ENCODE results near the gene AGRP.

AGRP gene

DNA sequence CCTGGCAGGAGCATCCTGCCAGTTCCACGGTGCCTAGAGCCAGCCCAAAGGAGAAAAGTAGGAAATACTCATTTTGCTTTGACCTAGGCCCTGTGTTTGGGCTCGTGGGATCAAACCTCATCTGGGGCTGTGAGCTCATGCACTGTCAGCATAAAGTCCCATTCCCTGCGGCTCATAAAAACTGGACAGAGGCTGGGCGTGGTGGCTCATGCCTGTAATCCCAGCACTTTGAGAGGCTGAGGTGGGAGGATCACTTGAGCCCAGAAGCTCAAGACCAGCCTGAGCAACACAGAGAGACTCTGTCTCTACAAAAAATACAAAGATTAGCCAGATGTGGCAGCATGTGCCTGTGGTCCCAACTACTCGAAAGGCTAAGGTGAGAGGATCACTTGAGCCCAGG, 20.3 kb downstream of the AGRP start:
- DNase-seq (ENCODE audit: low spot score) = no peak

DNA sequence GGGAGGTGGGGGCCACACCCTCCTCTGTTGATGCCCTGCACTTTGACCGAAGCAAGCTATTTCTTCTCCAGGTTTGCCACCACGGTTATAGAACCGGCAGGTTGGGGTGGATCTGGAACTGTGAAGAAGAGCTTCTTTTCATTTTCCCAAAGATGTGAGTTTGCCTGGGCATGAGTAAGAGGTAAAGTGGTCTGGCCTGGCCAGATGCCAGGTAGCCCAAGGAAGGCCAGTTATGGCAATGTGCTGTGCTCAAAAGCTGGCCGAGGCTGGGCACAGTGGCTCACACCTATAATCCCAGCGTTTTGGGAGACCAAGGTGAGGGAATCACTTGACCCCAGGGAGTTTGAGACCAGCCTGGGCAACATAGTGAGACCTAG, 21.1 kb downstream of the AGRP start:
- no peak for DNase-seq (ENCODE audit: low spot score)

DNA sequence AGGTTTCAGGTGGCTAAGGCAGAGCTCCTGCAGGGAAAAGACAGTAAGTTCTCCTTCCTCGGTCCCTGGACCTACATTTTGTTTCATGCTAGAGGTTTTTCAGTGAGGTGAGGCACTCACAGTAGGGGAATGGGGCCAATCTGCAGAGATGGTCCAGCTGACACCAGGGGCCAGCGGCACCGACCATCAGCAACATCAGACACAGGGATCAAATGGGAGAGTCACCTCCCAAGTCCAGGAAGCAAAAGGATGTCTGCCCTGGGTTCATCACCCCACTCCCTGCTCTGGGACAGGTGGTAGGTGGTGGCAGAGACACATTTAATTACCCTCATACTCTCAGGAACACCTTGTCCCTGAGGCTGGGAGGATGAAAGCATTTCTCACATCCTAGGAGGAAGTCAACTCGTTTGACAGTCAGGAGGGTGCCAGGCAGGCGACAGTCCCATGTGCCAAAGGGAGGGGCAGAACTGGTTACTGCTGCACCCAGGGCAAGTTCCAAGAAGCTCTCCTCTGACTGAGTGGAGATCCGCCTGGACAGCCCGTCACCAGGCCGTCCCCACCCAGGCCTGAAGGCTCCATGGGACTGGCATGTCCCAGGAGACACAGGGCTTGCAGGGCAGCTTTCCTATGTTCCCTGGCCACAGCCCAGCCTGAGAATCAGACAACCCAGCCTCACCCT, 21.6 kb downstream of the AGRP start:
- no peak for DNase-seq (ENCODE audit: low spot score)

DNA sequence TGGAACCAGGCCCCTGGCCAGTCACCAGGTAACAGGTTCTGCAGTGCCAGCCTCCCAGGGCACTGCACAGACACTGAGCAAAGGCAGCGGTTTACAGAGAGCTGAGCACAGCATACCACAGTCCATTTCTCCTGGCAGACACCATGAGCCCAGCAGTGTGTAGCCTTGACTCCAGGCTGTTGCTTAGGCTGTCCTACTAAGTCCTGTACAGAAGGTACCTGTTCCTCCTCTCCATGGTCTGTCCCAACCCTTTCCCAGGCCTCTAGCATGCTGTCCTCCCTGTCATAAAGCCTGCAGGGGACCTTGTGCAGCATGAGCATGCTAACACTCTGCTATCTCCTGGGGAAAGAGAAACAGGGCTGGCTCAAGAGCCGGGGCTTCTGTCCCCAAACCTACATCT, 22.4 kb downstream of the AGRP start:
- DNase-seq (ENCODE audit: low spot score) = no peak

DNA sequence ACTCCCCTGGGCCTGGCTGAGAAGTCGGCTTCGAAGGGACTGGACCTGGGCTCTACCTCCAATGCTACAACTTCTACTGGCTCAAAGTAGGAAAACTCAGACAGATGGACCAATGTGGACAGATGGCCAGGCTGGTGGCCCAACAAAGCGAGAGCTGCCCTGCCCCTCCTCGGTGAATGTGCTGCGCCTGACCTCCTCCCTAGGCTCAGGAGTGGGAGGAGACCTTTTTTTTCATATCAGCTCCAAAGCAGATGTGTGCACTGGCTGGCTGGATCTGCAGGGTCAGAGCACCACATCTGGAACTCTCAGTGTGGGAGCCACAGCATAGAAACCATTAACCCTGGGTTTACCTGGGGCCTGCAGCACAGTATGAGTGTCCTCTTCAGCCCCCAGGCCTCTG, 23.2 kb downstream of the AGRP start:
- no peak for DNase-seq (ENCODE audit: low spot score)

DNA sequence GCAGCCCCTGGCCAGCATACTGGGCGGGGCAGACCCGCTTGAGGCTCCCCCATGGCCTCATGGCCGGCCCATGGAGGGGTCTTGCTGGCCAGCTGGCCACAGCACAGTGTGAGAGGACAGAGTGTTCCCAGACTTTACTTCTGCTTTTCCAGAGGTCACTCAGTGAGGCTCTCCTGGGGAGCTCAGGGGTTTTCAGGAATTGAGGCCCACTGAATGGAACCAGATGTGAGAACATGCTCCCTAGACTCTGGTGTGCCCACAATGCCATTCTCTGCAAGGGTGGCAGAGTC, 23.5 kb downstream of the AGRP start:
- DNase-seq (ENCODE audit: low spot score) = no peak

DNA sequence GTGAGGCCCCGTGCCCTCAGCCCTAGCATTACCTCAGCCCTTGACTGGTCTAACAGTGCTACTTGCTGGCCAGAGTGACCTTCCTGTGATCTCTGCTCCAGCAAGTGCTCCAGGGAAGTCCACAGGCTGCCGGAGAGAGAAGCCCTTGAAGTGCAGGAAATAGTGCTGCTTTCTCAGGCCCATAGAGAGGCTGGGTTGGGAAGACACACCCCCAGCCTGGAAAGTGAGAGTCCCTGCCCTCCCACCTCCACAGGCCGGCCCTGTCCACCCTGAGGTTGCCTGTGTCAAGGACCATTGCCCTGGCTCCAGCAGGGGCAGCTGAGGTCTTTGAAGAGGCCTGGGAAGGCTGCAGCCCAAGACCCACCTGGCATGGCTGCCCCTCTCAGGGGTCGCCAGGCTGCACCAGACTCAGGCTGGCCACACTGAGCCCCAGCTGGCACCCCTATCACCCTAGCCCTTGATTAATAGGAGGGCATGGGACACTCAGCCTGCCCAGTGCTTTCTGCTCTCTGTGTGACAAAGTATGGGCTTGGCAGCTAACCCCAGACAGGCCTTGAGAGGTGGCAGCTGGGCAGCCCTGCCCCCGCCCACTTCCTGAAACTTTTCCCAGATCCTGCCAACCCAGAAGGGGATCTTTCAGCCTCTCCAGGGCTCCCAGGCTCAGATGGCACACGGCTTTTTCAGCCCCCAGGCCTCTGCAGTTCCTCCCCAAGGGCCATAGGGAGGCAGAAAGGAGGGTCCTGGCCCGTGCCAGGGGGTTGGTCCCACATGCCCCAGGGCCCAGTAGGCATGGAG, 24.1 kb downstream of the AGRP start:
- peak; percentile 35 for DNase-seq (ENCODE audit: low spot score)

DNA sequence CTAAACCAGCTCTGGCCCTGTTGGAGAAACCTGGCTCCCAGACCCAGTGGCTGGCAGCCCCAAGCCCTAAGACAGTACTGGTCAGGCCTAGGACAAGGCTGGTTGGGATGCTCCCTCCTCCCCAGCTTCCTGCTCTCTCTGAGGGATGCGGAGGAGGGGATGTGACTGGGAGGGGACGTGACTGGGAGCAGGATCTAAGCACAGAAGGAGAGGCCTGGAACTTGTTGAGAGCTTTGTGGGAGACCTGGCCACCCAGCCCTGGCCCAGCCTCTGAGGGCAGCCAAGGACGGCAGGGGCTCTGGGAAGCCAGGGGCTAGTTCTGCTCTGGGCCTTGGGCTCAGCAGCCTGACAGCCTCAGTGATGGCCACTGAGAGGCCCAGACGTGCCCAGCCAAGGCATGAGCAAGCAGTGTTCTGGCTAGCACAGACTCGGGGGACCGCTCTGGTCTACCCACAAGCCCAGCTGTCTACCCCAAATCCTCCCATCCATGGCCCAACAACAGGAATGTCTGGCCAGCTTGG, 25.2 kb downstream of the AGRP start:
- no peak for DNase-seq (ENCODE audit: low spot score)

DNA sequence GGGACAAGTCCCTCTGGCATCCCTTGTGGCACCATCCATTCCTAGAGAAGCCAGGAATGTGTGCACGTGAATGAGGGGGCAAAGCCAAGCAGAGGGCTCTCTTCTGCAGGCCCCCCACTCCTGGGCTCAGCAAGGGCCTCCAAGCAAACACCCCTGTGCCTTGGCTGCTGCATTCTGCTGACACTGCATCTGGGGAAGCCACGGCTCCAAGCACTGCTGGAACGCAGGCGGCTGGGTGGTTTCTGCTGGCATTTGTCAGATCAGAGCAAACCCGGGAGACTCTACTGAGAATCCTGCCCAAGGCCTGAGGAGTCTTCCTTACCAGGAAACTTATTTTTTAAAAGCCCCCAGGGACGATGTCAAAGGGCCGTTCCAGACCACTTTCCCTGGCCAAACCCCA, 25.7 kb downstream of the AGRP start:
- DNase-seq (ENCODE audit: low spot score) = no peak

DNA sequence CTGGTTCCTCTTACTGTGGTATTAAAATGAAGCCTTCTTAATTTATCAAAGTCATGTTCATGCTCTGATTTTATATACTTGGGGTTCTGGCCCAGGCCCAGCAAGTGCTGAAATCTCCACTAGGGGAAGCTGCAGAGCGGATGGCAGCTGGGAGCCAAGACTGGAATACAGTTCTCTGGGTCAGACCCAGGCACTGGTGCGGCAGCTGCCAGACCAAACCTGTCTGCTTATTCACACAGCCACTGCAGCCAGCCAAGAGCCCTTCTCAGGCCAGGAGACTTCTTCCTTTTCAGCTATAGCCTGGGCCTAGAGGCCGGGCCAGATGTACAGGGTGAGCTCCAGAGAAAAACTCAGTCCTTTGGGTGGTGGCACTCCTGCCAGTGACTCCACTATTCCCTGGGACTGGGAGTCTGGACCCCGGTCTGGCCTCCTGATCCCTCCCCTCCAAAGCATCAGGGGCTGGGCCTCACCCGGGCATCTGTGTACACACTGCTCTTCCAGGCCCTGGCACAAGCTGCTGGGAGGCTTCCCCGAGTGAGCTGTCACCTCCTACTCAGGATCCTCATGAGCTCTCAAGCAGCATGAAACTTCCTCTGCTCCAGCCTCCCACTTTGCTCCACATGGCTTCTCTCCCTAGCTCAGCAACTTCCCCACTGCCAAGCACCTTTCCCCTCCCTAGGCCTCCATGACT, 26.8 kb downstream of the AGRP start:
- DNase-seq (ENCODE audit: low spot score) = peak; percentile 74

DNA sequence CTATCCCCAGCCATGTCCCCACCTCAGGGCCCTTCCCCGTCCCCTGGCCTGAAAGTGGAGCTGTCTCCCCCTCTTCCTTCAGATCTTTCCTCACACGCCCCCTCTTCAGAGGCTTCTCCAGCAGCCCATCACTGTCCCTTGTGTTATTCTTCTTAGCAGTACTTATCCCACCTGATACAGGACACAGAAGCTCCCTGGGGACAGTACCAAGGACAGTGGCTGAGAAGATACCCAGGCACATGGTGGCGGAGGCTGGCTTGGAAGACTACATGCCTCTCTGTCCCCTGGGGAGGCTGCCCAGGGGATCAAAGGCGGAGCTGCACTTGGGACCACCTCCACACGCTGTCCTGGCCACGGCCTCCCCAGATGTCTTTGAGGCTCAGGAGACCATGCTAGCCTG, 28.5 kb downstream of the AGRP start:
- no peak for DNase-seq (ENCODE audit: low spot score)

DNA sequence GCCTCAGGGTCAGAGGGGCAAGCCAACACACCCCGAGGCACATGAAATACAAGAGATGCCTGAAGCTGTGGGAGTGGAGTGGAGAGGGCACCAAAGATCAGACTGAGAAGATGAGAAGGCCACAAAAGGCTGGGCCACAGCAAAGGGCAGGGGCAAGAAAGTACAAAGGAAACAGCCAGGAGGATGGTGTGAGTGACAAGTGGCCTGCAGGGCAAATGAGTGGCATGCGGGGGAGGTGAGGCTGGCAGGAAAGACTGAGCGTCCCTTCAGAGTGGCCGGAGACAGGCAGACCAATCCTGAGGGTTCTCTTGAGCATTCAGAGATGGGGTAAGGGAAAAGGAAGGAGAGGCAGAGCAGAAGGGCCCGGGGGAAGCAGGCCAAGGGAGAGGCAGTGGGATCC, 29.2 kb downstream of the AGRP start:
- DNase-seq (ENCODE audit: low spot score) = no peak

DNA sequence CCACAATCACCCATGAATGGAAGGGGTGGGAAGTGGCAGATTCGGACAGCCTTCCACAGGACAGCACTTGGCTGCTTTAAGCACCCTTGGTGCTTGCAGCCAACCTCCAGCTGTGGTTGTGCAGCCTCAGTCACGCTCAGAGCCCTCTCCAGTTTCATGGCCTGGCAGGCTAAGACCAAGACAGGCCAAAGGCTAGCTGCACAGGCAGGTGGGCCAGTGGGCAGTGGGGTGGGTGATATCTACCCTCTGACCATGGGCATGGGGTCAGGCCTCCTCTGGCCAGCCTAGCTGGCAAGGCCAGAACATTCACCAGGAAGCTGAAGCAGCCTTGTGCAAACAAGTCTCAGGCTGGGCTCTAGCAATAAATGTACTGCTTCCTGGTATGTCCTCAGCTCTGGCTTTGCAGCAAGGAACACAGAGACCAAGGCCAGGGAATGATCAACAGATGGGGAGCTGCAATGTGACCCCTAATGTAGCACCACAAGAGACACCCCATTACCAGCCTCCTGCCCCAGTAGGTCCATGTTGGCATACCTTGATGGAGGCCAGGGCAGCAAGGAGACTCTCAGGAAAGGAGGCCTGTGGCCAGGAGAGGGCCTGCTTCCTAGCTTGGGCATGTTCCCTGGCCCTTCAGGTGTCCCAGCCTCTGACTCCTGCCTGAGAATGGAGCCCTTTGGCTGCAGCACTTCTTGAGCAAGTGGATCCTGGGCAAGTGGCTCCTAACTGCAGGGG, 31.5 kb downstream of the AGRP start:
- DNase-seq (ENCODE audit: low spot score) = no peak

DNA sequence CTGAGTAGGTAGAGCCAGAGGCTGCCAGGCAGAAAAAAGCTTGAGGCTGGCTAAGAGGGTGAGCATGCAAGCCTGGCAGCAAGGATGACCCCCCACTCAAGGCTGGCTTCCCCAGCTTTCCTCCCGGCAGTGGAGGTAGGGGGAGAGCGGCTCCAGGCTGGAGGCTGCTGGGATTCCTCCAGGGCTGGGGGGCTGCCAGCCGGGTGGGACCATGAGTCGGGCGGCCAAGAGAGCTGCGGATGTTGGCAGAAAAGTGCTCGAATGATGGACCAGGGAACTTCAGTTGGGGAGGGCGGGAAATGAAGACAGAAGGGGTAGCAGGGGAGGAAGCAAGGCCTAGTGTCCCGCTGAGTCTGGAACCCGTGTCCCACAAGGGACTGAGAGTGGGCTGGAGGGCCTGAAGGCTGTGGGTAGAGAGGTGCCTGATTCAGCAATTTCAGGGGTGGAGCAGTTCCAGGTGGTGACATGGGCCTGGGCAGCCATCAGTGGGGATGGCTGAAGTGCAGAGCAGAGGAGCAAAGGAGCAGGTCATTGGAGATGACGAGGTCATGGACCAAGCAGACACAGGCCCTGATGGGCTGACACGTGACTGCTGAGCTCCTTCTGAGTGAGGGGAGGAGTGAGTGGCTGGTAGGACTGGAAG, 32.2 kb downstream of the AGRP start:
- no peak for DNase-seq (ENCODE audit: low spot score)

DNA sequence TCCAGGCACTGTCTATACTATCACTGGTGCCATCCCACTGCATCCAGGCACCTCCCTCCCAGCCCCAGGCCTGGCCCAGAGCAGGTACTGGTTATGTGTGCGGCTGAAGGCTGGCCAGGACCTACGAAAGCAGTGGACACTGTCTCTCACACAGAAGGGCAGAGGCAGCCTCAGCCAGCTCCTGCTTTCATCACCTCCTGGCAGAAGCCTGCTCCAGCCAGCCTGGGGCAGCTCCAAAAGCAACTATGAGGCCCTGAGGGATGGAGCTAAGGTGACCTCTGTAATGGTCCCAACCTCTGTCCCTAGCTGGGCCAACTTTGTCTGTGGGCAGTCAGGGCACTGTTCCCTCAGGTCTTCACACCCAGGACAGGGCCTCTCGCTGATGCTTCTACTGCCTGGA, 33.6 kb downstream of the AGRP start:
- DNase-seq (ENCODE audit: low spot score) = no peak

DNA sequence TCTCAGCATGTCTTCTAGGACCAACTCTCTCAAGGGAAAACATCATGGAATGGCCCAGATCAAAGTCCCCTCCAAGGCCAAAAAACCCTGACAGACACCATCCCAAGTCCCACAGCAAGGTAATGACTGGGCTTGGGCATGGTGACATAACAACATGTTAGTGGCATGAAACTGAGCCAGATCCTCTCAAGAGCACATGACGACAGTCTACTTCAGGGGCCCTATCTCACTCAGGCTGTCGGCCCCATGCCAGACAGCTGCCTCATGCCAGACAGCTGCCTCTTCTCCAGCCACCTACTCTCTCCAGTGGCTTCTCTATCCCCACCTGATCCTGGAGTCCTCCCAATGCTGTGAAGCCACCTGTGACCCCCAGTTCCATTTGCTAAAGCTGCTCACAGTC, 34.0 kb downstream of the AGRP start:
- no peak for DNase-seq (ENCODE audit: low spot score)

DNA sequence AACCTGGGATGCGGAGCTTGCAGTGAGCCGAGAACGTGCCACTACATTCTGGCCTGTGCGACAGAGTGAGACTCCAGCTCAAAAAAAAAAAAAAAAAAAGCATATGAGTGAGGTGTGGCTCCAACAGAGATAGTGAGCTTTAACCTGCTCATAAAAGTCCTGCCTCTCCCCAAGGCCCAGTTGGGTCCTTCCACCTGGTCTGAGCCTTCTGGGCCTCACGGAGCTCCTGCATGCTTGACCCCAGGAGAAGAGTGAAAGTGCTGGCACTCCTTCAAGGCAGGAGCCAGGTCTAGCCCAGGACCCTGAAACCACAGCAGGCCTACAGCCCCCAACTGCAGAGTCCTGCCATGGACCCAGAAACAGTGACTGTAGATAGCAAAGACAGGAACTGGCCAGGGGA, 34.8 kb downstream of the AGRP start:
- DNase-seq (ENCODE audit: low spot score) = no peak

DNA sequence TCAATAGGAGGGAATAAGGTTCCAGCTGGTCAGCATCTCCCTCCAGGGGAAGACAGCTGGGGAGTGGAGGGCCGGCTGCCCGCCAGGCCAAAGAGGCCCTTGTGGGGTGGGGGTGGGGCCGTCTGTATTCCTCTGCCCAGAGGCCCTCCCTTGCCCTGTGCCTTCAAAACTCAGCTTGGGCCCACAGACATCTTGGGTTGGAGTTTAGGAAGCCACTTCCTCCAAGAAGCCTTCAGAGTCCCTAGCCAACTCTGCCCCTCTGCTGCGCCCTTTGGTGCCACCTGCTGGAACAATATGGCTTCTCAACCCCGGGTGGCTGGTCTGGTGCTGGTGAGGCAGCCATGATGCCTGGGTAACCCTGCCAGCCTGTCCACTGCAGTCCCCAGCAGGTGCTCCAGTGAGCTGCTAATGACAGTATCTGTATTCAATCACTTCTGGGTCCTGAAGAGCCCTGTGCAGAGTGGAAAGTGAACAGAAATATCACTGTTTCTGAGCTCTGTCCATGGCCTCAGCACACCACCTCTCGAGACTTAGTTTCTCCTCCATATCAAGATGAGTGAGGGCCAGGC, 35.8 kb downstream of the AGRP start:
- DNase-seq (ENCODE audit: low spot score) = peak; percentile 48

DNA sequence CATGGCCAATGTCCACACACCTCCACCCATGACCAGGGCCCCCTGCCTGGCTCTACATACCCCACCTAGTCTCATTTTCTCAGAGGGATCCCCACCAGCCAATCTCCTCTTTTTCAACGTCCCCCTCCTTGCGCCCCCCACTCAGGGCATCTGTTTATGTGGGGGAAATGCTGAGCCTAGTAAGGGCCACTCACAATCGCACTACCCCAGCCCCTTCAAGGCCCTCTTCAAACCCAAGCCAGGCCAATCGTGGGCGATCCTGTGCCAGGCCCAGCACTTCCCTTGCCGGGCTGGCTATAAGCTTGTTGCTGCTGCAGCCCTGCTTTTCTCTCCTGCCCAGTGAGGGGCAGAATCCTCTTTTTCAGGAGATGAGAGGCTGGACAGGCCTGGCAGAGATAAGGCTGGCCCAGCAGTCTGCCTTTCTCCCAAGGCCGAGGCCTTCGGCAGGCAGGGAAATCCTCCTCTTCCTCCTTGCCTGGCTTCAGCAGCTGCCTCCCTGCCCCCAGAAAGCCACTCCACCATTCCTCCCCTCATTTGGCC, 36.3 kb downstream of the AGRP start:
- DNase-seq (ENCODE audit: low spot score) = no peak

DNA sequence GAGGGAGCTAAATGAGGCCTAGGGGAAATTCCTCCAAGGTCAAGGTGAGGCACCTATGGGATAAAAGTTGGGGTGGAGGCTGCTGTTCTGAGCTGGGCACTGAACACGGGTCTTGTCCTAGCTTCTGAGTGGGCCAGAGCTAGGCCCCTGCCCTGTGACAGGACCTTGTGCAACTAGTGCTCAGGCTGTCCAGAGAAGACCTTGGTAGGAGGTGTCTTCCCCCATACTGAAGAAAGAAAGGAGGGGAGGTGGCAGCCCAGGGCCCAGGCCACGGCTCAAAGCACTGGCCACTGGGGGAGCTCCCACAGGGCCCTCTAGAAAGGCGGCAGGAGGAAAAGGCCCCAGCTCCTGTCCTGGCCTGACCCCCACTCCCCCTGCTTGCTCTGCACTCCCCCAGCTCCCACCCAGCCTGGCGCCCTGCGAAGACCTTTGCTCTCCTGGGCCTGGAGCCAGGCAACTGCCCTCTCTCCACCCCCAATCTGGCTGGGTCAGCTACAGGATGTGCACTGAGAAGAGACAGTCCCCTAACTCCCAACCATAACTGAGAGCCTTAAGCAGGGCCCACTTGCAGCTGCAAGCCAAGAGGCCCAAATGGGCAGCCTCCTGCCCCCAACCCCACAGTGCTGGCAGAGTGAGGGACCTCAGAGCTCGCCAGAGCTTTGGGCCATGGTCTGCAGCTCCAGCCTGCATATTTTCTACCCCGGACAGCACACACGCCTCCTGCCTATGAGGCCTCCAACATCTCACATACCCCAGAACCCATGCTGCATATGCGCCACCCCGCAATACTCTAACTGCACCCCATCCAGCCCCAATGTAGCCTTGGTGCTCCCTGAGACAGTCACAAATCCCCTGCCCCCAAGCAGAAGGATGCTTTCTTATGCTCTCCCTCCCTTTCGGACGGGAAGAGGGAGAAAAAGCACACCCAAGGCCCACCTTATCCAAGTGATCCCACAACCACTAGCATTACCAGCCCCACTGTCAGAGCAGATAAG, 37.1 kb downstream of the AGRP start:
- no peak for DNase-seq (ENCODE audit: low spot score)
